Astrocyte of the spinal cord (primary cell): ENCODE data around the gene TMEM63B.

Source experiments
- DNase-seq: peaks from one replicate; pipeline ENCODE4 v3.0.0; 2011; ENCODE audit warnings: low read depth, low spot score
- H3K4me3 ChIP-seq: 2 replicates; pipeline ENCODE4 v1.5.1; 2011; ENCODE audit warnings: low read depth, mild to moderate bottlenecking, low read length, moderate library complexity
- CTCF ChIP-seq: IDR thresholded peaks from 2 replicates; pipeline ENCODE4 v1.5.1; 2012; ENCODE audit warnings: low read depth, mild to moderate bottlenecking, low read length, inconsistent platforms
- in situ Hi-C: cut with HindIII; loops from 2 replicates; pipeline ENCODE4 v1.10.0; 2017; ENCODE audit warnings: low sequenced_read_pairs

The TMEM63B gene

GRCh38 chr6:44081753-44082152 lies 45.6 kb upstream of the TMEM63B start:
- H3K4me3 ChIP-seq, result no peak overlapping the region
- no peak for TF ChIP-seq CTCF
- in situ Hi-C loops, result no loop called here
- DNase-seq, result no peak

GRCh38 chr6:44082872-44083321 lies 44.5 kb upstream of the TMEM63B start:
- no peak for TF ChIP-seq CTCF
- in situ Hi-C loops, result no loop called here
- DNase-seq, result no peak
- no peak overlapping the region for H3K4me3 ChIP-seq

GRCh38 chr6:44084231-44085014 lies 42.9 kb upstream of the TMEM63B start:
- DNase-seq, result peak; percentile 55
- no peak overlapping the region for H3K4me3 ChIP-seq
- no peak for TF ChIP-seq CTCF
- in situ Hi-C loops, result no loop called here

- no peak for DNase-seq
- in situ Hi-C loops, result no loop called here
- H3K4me3 ChIP-seq, result no peak overlapping the region
- no peak for TF ChIP-seq CTCF
Measured at GRCh38 chr6:44085219-44085618, 42.1 kb upstream of the TMEM63B start.

GRCh38 chr6:44086931-44087574 lies 40.3 kb upstream of the TMEM63B start:
- no peak overlapping the region for H3K4me3 ChIP-seq
- no peak for TF ChIP-seq CTCF
- in situ Hi-C loops, result no loop called here
- no peak for DNase-seq

- in situ Hi-C loops, result no loop called here
- DNase-seq, result no peak
- no peak for TF ChIP-seq CTCF
- no peak overlapping the region for H3K4me3 ChIP-seq
Measured at GRCh38 chr6:44087623-44088022, 39.7 kb upstream of the TMEM63B start.
